Measurements from ENCODE around the gene EPB41L5.

The EPB41L5 gene

DNA sequence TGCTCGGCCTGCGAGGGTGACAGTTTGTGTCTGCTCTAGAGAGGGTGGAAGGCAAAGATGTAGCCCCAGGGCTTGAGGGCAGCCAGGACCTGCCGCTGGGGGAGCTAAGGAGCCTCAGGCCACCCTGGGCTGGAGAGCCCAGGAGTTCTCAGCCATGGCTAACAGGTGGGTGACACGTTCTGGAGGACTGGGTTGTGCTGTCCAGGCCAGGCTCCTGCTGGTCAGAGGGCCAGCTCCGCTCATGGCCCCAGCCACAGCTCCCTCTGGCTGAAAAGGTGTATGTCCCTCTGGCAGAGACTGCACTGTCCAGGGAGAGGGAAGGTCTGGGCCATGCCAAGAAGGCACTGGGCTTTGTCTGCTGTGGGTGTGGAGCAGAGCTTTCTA lies 191.1 kb downstream of the EPB41L5 start:
- DNase-seq = no peak

- no peak for DNase-seq
Measured at GRCh38 chr2:120204417-120204816, 191.5 kb downstream of the EPB41L5 start.

DNA sequence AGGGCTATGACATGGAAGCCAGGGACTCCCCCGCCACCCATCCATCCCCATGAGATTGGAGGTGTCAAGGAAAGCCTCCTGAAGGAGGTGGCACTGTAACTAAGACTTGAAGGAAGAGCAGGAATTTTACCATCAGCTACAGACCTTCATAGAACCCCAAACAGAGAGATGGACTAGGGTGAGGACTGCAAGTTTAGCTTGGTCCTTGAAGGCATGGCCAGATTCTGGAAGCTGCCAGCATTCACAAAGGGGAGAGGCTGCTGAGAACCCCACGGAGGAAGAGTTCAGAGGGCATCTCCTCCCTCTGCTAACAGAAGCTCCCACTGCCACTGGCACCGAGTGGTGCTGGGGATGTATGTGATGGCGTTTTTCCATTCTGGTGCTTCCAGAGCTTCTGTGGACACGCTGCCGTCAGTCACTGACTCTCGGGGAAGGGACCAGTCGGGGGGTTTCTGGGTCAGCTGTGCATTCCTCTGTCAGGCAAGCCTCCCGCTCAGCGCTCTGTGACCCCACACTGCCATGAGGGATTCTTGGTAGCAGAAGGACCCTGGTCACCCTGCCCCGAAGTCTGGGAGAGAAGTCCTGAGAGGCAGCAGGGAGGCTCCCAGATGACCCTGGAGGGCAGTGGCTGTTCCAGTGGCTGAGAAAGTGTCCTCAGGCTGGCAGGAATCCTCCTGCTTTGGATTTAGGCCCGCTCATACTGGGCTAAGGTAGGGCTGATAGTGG lies 192.2 kb downstream of the EPB41L5 start:
- no peak for DNase-seq

GRCh38 chr2:120206022-120206581 lies 193.2 kb downstream of the EPB41L5 start:
- no peak for DNase-seq

DNA sequence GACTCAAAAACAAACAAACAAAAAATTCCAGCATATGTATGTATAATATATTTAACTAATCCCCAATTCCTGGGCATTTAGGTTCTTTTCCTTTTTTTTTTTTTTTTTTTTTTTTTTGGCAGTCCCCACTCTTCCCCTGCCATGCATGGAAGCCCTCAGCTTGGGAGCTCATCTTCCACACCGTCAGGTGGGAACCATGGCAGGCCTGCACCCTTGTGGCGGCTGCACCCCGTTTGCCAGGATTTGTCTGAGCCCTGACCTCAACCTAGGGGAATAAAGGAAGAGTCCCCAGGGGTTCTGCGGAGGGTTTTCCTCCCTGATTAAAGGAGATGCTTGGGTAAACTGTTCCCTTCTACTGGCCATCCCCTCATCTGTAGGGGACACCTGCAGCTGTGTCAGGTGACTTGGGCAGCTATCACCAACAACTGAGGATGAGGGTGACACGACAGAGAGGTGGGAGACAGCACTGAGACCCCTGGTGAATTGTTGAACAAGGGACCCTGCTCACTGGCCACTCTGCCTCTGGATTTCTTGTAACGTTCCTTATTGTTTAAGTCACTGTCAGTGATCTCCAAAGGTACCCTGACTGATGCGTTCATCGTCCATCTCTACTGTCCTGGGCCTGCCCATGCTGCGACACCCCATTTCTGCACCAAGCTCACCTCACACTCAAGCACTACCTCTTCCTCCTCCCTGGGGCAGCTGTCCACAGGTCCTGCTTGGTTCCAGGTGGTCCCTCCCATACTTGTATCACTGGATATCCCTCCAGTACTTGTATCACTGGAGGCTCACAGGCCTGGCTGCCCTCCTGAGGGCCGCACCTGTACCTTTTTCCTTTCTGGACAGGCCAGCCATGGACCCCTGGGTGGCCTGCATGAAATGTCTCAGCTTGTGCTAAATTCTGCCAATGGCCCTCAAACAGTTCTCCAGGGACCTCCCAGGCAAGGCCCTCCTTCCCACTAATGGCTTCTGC lies 195.8 kb downstream of the EPB41L5 start:
- DNase-seq = no peak

- no peak for DNase-seq
Measured at GRCh38 chr2:120209427-120210269, 196.8 kb downstream of the EPB41L5 start.

- no peak for DNase-seq
Measured at GRCh38 chr2:120210270-120210693, 197.4 kb downstream of the EPB41L5 start.

DNA sequence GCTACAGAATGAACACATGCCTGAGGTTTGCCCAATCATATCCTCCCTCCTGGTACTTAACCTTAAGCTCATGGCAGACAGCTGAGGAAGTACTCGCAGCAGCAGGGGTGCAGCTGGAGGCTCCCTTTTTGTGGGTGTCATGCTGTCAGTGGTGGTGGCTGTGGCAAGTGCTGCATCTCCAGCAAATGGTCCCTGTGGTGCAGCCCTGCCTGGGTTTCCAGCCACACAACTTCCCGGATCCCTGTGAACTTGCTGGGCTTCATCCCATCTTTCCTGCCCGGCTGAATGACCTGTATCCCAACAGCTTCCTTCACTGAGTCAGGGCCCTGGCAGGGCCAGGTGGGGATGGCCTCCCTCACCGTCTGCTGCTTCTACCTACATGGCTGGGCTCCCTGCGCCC lies 205.3 kb downstream of the EPB41L5 start:
- no peak for DNase-seq

DNA sequence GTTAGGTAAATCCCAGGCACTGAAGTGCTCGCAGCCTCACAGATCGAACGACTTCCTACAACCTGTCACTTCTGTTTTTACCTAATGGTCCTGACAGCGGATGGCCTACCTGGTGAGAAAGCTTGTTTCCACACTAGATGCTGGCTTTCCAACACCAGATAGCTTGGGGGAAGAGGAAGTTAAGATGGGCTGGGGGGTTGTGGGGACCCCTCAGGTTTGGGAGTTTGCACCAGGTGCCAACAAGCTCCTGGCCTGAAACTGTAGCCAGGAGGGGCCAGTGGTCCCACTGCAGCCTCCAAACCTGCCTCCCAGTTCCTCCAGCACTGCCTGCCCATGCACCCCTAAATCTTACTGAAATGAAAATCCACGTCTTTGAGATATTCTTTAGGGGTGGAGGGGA lies 206.4 kb downstream of the EPB41L5 start:
- DNase-seq = no peak

DNA sequence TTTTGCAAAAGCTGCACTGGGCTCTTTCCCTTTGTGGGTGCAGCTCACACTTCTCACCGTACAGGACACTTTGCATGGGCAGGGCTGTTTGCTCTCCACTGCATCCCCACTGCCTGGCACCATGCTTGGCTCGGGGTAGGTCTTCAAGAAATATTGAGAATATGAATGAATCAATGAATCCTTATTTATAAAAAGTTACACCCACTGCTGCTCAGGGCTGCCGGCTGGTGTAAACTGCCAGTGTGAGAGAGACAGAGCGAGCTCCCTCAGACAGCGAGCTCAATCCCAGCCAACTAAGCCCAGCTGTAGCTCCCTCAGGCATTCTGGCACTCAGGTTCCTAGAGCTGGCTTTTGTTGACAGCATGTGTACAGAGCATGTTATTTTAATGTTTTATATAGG lies 206.9 kb downstream of the EPB41L5 start:
- DNase-seq = no peak

DNA sequence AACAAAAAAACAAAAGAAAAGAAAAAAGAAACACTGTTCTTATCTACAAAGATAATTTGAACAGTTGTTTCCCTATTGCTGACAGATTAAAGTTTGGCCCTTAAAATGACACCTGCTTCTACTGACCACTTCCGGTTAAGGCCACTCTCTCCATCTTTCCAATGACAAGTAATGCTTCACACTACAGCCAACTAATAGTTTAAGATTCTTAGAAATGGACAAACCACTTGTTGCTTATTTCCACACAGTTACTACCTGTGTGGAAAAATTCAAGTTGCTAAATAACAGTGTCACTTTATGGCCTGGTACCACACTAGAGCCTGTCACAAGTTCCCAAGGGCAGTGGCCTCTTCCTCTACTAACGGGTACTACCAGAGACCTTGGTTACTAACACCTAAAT lies 207.9 kb downstream of the EPB41L5 start:
- DNase-seq = no peak

DNA sequence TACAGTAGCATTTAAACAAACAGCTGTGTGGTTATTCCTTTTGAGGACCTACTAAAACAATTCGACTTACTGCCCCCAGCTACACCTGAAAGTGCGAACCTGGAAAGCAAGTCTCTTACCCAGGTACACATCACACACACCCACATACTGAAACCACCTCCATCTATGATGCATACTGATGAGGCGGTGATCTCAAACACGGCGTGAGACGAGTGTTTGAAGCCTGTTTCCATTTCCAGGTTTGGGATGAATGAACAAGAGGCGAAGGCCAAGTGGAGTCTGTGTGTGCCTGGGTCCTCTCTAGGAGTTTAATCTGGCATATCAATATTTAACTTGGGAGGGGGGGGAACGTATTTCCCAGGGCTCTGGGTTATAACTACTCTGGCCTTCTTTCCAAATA lies 208.7 kb downstream of the EPB41L5 start:
- no peak for DNase-seq

DNA sequence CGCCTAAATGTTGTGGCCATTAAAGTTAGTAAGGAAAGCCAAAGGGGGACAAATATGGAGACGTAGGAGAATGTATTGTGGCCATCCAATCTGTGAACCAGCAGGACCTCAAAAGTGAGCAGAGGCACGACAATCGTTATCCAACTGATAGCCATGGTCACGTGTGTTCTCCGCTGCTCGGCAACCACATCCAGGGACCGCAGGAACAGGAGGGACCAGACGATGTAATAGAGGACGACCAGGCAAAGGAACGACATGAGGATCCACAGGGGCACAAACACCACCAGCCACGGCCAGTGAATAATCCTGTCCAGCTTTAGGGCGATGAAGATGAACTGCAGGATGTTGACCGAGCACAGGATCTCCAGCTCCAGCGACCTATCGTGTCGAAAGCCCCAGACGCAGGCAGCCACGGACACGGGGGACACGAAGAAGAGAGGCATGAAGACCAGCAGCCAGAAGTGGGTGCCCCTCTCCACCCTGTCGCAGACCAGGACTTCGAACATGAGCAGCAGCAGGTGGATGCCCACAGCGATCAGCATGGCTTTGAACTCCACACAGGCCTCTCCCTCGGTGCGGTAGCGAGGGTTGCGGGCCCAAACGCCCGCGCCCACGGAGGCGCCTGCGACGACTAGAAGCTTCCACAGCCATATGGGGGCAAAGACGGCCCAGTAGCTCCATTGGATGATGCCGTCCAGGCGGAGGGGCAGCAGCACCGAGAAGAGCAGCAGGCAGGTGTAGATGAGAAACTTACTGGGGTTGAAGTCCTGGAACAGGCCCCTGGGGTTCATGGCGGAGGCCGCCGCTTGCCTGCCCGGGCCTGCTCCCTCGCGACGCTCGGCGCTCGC lies 209.5 kb downstream of the EPB41L5 start:
- DNase-seq = no peak

DNA sequence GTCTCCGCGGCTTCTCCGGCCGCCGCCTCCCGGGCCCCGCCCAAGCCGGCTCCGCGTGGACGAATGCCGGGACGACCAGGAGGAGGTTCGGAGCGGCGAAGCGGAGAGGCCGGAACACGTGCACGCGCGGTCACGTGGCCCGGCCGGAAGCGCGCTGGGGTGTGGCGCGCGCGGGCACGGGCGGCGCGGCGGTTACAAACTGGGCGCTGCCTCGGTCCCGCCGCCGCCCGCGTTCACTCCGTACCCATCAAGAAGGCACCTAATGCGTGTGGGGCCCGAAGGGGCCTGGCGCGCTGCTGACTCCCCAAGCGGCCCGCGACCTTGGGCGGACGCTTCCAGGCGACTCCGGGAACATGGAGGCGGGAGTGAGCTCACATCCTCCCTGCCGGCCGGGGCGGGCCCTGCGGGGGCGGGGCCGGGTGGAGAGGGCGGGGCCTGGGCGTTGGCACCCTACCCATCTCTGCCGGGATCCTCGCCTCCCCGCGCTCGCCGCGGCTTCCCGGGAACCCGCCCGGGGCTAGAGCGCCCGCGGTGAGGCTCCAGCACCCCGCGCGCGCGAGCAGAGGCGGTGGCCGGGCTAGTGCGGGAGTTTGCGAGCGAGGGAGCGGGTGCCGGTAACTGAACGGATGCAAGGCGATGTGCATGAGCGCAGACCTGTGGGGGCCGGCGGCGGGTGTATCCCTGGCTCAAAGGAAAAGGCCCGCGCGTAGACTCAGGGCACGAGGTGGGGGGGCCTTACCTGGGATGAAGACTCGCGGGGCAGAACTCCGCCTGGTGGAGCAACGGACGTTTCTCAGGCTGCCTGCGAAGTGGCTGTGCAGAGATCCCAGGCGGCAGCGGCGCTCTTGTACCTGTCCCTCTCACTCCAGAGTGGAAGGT lies 210.4 kb downstream of the EPB41L5 start, which contains the start of gene TMEM185B:
Gene TMEM185B (minus strand): TSS at position 367 of the 879 bp plus-strand sequence. CDS start 424 bp downstream, outside the sequence.
- peak; percentile 89 for DNase-seq

GRCh38 chr2:120224256-120224655 lies 211.4 kb downstream of the EPB41L5 start:
- no peak for DNase-seq

GRCh38 chr2:120224735-120225548 lies 212.1 kb downstream of the EPB41L5 start:
- no peak for DNase-seq

DNA sequence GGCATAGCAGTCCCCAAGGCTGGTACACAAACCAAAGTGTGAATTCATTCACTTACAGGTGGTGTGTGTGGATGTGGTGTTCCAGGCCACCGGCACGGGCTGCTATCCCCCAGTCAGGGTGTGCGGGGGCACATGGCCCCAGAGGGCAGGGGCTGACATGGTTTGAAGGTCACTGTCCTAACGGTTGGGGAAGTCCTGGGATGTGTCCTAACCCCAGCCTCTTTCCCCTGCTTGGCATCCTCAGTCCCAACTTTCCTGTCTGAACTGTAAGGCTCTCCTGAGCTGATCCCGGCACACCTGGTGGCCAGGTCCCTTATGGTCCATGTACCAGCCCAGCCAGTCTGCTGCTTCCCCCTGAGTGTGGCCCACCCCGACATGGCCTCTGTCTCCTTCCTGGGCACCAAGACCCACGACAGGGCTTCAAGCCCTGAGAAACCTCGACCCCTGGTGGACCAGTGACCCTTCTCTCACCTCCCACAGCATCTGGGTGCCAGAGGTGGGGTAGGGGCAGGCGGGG lies 212.7 kb downstream of the EPB41L5 start:
- no peak for DNase-seq

DNA sequence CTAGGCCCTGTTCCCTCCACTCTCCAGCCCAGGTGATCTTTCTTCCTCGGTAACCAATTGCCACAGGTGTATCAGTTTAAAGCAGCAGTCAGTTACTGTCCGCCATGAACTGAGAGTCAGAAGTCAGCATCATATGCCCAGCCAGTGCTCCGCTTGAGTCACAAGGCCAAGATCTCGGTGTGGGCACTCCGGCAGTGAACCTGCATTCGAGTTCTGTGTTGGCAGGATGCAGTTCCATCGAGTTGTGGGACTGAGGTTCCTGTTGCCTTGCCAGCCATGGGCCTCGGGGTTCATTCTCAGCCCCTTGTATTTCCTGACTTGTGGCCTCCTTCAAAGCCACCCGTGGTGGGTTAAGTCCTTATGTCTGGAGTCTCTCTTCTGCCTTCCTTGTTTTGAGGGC lies 213.4 kb downstream of the EPB41L5 start:
- no peak for DNase-seq

Data from stimulated activated CD4-positive, alpha-beta T cell treated with anti-CD3 and anti-CD28 coated beads, Interleukin-4, amount 100 ng/mL, for 24 hours (primary cell).